Measurements from ENCODE around the gene PLEKHA1.

GRCh38 chr10:122329416-122329815 lies 45.1 kb upstream of the PLEKHA1 start:
- no peak for TF ChIP-seq CTCF (IDR thresholded peaks at IDR 0.05; ENCODE audit: low read depth, low read length)
- no peak for TF ChIP-seq EZH2phosphoT487 (IDR thresholded peaks at IDR 0.05; ENCODE audit: low read depth)
